Keratinocyte (primary cell): Measurements from ENCODE around the gene ABR. TPM values are rescaled to one million over a fixed set of nuclear protein-coding genes. Genes with fewer than 3 reads are reported as not detected.
"Not testable (repeated sequence)": the region's sequence is repeated elsewhere in the genome, so short reads cannot be mapped to it uniquely, and the experiment has no call there.

Source experiments
- DNase-seq: peaks from one replicate; pipeline ENCODE4 v3.0.0-alpha.2; 2011; ENCODE audit warnings: low read depth, missing footprints, low spot score
- FAIRE-seq: peaks from 2 replicates; lab custom pipeline; 2011; peaks lifted over from hg19 to GRCh38; lab: Jason Lieb, UNC
- H2AFZ ChIP-seq: 2 replicates; pipeline ENCODE4 v1.6.0; 2012; ENCODE audit warnings: low read length, control low read depth, inconsistent platforms; ENCODE audit not compliant: control insufficient read depth
- H3K27ac ChIP-seq: 2 replicates; pipeline ENCODE4 v1.5.1; 2011; ENCODE audit warnings: low read length; ENCODE audit not compliant: control insufficient read depth, insufficient read depth
- H3K27me3 ChIP-seq: 3 replicates; pipeline ENCODE4 v1.6.0; 2011; ENCODE audit warnings: low read length; ENCODE audit not compliant: control insufficient read depth, insufficient read depth; ENCODE audit errors: extremely low read depth
- H3K36me3 ChIP-seq, 2 experiments: 2 replicates in 1 of 2; 3 replicates in 1 of 2; pipeline ENCODE4 v1.5.1; 2011; ENCODE audit warnings: low read length in 2 of 2, mild to moderate bottlenecking in 1 of 2; ENCODE audit not compliant: control insufficient read depth in 2 of 2, insufficient read depth in 2 of 2; ENCODE audit errors: extremely low read depth in 1 of 2
- H3K4me1 ChIP-seq: 3 replicates; pipeline ENCODE4 v1.5.1; 2011; ENCODE audit warnings: low read length; ENCODE audit not compliant: control insufficient read depth, insufficient read depth; ENCODE audit errors: extremely low read depth
- H3K4me2 ChIP-seq: 3 replicates; pipeline ENCODE4 v1.6.0; 2011; ENCODE audit warnings: low read depth, low read length; ENCODE audit not compliant: control insufficient read depth, insufficient read depth; ENCODE audit errors: extremely low read depth
- H3K4me3 ChIP-seq, 3 experiments: fragments of 200-600 bp in 1 of 3; sonication (generic) in 1 of 3; 2 replicates in 2 of 3; 3 replicates in 1 of 3; pipeline ENCODE4 v1.5.1; 2011 to 2016; ENCODE audit warnings: low read length in 3 of 3, mild to moderate bottlenecking in 3 of 3, control low read depth in 2 of 3, inconsistent platforms in 1 of 3, low read depth in 1 of 3, mixed read lengths in 1 of 3, mixed run types in 1 of 3, moderate library complexity in 1 of 3; ENCODE audit not compliant: control insufficient read depth in 2 of 3, insufficient read depth in 2 of 3; ENCODE audit errors: extremely low read depth in 1 of 3
- H3K79me2 ChIP-seq: 2 replicates; pipeline ENCODE4 v1.6.0; 2012; ENCODE audit warnings: low read length; ENCODE audit not compliant: control insufficient read depth, insufficient read depth
- H3K9ac ChIP-seq: 3 replicates; pipeline ENCODE4 v1.6.0; 2011; ENCODE audit warnings: low read length; ENCODE audit not compliant: control insufficient read depth, insufficient read depth; ENCODE audit errors: extremely low read depth
- H3K9me1 ChIP-seq: 3 replicates; pipeline ENCODE4 v1.6.0; 2011; ENCODE audit warnings: low read length; ENCODE audit not compliant: control insufficient read depth, insufficient read depth; ENCODE audit errors: extremely low read depth
- H3K9me3 ChIP-seq: 2 replicates; pipeline ENCODE4 v1.5.1; 2012; ENCODE audit warnings: low read depth, low read length; ENCODE audit not compliant: control insufficient read depth
- H4K20me1 ChIP-seq: 3 replicates; pipeline ENCODE4 v1.6.0; 2011; ENCODE audit warnings: low read length; ENCODE audit not compliant: control insufficient read depth, insufficient read depth; ENCODE audit errors: extremely low read depth
- EZH2 ChIP-seq: IDR thresholded peaks from one replicate; pipeline ENCODE4 v1.6.1; 2012; ENCODE audit warnings: inconsistent platforms, mild to moderate bottlenecking, low read length, moderate library complexity
- dilution Hi-C: fragments of 300-500 bp; cut with MboI; formaldehyde crosslinking; loops from one replicate; pipeline ENCODE4 v1.7.0; 2020; ENCODE audit warnings: low sequenced_read_pairs; ENCODE audit not compliant: extremely low pct_ligation_motif_present
- polyA plus RNA-seq, 5 experiments: library from polyadenylated mRNA; depleted of rRNA in 3 of 5; stranded (reverse) in 3 of 5; stranded (forward) in 1 of 5; unstranded in 1 of 5; fragments of >200 nt; gene quantifications; 1 replicate in 1 of 5; 2 replicates in 3 of 5; 3 replicates in 1 of 5; pipeline versions ENCODE4 v1.2.1 to v1.2.3, GENCODE V29; 2011 to 2012; ENCODE audit warnings: missing spikeins in 2 of 5, low read depth in 1 of 5, low replicate concordance in 1 of 5
- TF ChIP-seq, protein P1 (sequence below), 3 experiments: IDR thresholded peaks in 1 of 3; conservative IDR thresholded peaks in 1 of 3; optimal IDR thresholded peaks in 1 of 3; 2 replicates in 2 of 3; 3 replicates in 1 of 3; pipeline versions ENCODE3 to v1.5.1; 2011; ENCODE audit warnings: low read length in 3 of 3, mild to moderate bottlenecking in 3 of 3, moderate library complexity in 2 of 3, control low read depth in 1 of 3, inconsistent platforms in 1 of 3; ENCODE audit not compliant: insufficient read depth in 2 of 3; ENCODE audit errors: extremely low read depth in 1 of 3

ABR gene
- polyA plus RNA-seq, 1 donor (not counting 4 experiments of a cell fraction or from before 2014, with no cell fraction given), result 17.3 TPM

DNA sequence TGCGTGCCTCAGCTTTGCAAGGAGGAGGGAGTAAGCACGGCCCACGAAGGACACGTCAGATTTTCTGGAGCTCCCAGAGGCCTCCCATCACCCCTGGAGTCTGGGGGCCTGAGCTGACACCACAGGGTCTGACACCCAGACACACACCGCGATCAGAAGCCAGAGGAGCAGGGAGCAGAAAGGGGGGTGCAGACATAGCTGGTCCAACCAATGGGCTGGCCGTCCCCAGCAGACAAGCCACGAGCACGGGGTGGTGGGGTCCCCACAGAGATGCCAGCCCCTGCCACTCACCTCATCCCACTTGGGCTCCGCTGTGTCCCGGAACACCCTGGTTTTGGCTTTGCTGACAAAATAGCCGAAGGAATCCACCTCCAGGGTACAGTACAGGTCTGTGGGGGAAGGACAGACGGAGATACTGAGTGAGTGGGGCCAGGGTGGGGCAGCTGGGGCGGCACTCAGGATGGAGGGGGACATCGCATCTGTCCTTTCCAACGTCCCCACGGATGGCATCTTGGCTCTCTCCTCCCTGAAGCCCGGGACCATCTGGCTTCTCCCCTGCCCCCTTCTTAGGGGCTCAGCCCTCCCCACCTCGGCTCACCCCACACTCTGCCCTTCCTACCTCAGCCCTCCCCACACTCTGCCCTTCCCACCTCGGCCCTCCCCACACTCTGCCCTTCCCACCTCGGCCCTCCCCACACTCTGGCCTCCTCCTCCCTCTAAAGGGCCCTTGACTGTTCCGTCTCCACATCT, 129.4 kb downstream of the ABR start:
- Histone ChIP-seq H3K9me3 (no peaks in the 10 kb centered on the region), H3K9ac (no peak overlapping the region), H3K27me3 (no peaks in the 10 kb centered on the region), H3K9me1 (no peaks in the 10 kb centered on the region), H3K27ac (no peak overlapping the region), H3K79me2 (no peaks in the 10 kb centered on the region), H3K4me1 (no peaks in the 10 kb centered on the region), H4K20me1 (no peaks in the 10 kb centered on the region), H3K4me2 (no peak overlapping the region), H3K36me3 (peaks cover 3 to 10% of the 10 kb centered on the region in 2 experiments), H2AFZ (no peak overlapping the region), H3K4me3 (no peak overlapping the region)
- DNase-seq, result no peak
- dilution Hi-C loops, result no loop called here
- no peak for FAIRE-seq
- no peak for TF ChIP-seq EZH2
- TF ChIP-seq, protein P1, sequence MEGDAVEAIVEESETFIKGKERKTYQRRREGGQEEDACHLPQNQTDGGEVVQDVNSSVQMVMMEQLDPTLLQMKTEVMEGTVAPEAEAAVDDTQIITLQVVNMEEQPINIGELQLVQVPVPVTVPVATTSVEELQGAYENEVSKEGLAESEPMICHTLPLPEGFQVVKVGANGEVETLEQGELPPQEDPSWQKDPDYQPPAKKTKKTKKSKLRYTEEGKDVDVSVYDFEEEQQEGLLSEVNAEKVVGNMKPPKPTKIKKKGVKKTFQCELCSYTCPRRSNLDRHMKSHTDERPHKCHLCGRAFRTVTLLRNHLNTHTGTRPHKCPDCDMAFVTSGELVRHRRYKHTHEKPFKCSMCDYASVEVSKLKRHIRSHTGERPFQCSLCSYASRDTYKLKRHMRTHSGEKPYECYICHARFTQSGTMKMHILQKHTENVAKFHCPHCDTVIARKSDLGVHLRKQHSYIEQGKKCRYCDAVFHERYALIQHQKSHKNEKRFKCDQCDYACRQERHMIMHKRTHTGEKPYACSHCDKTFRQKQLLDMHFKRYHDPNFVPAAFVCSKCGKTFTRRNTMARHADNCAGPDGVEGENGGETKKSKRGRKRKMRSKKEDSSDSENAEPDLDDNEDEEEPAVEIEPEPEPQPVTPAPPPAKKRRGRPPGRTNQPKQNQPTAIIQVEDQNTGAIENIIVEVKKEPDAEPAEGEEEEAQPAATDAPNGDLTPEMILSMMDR (optimal IDR thresholded peaks at IDR 0.05 in 1 of 3, IDR thresholded peaks at IDR 0.05 in 1 of 3, conservative IDR thresholded peaks at IDR 0.05 in 1 of 3; ENCODE audit: extremely low read depth in 1 of 3, insufficient read depth in 2 of 3, low read length in 3 of 3), result no peak

DNA sequence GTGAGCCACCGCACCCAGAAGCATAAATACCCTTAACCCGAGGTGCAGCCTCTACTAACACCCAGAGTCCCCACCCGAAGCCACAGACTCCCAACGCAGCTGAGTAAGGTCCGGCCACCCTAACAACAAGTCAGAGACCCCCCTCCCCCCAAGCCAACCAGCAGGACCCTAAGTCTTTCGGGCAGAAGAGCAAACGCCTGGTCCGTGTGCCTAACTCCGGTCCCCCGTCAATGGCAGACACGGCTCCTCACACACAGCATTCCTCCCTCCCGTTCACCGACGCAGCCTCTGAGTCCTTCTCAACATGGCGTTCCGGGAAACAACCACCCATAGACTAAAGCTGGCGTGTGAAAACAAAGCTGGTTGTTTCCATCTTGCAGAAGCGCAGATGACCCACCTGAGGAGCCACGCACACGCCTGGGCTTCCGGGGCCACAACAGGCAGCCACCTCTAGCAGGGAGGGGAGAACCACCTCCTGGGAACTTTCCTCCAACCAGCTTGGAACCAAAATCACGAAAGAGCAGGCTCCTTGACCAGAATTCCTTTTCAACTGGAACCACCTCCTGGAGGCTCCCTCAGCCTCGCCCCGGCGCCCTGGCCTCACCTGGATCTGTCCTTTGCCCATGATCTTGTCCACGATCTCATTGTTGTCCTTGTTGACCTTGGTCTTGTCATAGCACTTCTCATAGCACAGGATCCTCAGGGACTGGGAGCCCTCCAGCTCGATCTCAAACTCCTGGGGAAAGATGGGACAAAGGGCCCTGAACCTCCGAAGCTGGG, 130.1 kb downstream of the ABR start:
- TF ChIP-seq, protein P1 (optimal IDR thresholded peaks at IDR 0.05 in 1 of 3, IDR thresholded peaks at IDR 0.05 in 1 of 3, conservative IDR thresholded peaks at IDR 0.05 in 1 of 3; ENCODE audit: extremely low read depth in 1 of 3, insufficient read depth in 2 of 3, low read length in 3 of 3), result no peak
- TF ChIP-seq EZH2, result no peak
- no peak overlapping the region for H2AFZ ChIP-seq
- dilution Hi-C loops, result no loop called here
- no peaks in the 10 kb centered on the region for H3K9me1 ChIP-seq
- H3K9ac ChIP-seq, result no peak overlapping the region
- H3K36me3 ChIP-seq, result peaks cover 0 to 8% of the 10 kb centered on the region in 2 experiments
- no peak for FAIRE-seq
- DNase-seq, result no peak
- no peak overlapping the region for H3K4me3 ChIP-seq
- no peaks in the 10 kb centered on the region for H3K79me2 ChIP-seq
- no peaks in the 10 kb centered on the region for H4K20me1 ChIP-seq
- H3K4me2 ChIP-seq, result no peak overlapping the region
- H3K4me1 ChIP-seq, result no peaks in the 10 kb centered on the region
- no peaks in the 10 kb centered on the region for H3K27me3 ChIP-seq
- no peak overlapping the region for H3K27ac ChIP-seq
- no peaks in the 10 kb centered on the region for H3K9me3 ChIP-seq

DNA sequence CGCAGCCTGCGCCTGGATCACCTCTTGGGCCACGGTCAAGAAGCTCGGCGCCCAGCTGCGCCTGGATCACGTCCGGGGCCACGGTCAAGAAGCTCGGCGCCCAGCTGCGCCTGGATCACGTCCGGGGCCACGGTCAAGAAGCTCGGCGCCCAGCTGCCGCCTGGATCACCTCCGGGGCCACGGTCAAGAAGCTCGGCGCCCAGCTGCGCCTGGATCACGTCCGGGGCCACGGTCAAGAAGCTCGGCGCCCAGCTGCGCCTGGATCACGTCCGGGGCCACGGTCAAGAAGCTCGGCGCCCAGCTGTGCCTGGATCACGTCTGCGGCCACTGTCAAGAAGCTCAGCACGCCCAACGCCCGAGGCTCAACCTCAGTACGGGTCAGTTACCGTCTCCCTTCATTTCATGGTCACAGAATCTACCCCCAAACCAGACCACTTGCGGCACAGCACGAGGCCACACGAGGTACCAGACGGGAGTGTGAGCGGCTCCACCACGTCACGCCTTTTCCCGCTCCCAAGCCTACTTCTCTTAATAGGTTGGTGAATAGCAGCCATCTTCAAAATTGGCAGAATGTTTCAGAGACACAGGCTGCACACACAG, 131.2 kb downstream of the ABR start:
- not testable (repeated sequence) for H3K36me3 ChIP-seq

More for the DNA sequence above, 131.2 kb downstream of the ABR start:
- H3K9ac ChIP-seq, H3K4me1 ChIP-seq, FAIRE-seq, H3K79me2 ChIP-seq, H3K4me3 ChIP-seq, H3K27ac ChIP-seq, H3K9me1 ChIP-seq, DNase-seq, H3K4me2 ChIP-seq, H3K9me3 ChIP-seq, H3K27me3 ChIP-seq, H2AFZ ChIP-seq, dilution Hi-C loops, H4K20me1 ChIP-seq: not testable (repeated sequence)
